ENCODE measurements around the gene ADPRHL1. TPM values are rescaled to one million over a fixed set of nuclear protein-coding genes. Genes with fewer than 3 reads are reported as not detected.

Gene ADPRHL1
- total RNA-seq, 1 experiment from 2014 or later, result 11.5 TPM

DNA sequence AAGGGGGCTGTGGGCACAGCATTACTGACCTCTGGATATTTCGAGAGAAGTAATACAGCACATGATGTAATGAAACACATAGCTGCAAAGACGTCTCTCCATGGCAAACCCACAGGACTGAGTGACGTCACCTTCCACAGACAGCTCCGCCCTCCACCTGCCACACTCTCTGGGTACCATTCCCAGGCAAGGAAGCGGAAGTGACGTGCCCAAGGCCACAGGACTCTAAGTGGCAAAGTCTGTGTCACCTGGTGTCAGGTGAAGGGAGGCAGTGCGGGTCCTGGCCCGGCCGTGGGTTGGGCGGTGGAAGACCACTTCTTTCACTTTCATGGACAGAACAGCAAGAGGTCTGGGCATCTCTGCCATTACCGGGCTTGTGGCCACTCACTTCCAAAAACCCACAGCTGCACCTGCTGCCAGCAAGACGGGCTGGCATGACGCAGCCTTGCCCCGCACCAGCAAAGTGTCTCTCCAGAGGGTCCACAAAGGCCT lies 6.8 kb upstream of the ADPRHL1 start:
- Histone ChIP-seq H3K9me2 (ENCODE audit: insufficient read depth) (no peaks in the 10 kb centered on the region), H2AFZ (no peak overlapping the region), H3K27me3 (ENCODE audit: insufficient read depth, low read depth) (no peaks in the 10 kb centered on the region), H3K4me3 (no peak overlapping the region), H3K36me3 (ENCODE audit: low read depth) (peaks cover 9% of the 10 kb centered on the region; the same call in 1 of the 2 replicates), H3F3A (ENCODE audit: insufficient read depth, low read depth) (peaks cover 3% of the 10 kb centered on the region; the same call in 1 of the 2 replicates), H3K4me1 (replicated peaks; ENCODE audit: insufficient read depth) (no peaks in the 10 kb centered on the region), H3K9me3 (ENCODE audit: insufficient read depth, low read depth) (no peaks in the 10 kb centered on the region), H3K4me2 (no peak overlapping the region), H3K79me2 (ENCODE audit: low read depth) (no peaks in the 10 kb centered on the region), H3K27ac (no peak overlapping the region), H4K20me1 (ENCODE audit: insufficient read depth) (peaks cover 4% of the 10 kb centered on the region; the same call in 1 of the 2 replicates)
- POLR2A ChIA-PET (ENCODE audit: unreplicated experiment), result no interaction called here
- no TSS peak for BruUV-seq (replicated peaks)
- no peak for DNase-seq
- intact Hi-C loops (cut with micrococcal nuclease; ENCODE audit: unreplicated experiment), result no loop called here
- TF ChIP-seq EZH2 (IDR thresholded peaks at IDR 0.05; ENCODE audit: low read depth), result no peak
- TF ChIP-seq, protein P1, sequence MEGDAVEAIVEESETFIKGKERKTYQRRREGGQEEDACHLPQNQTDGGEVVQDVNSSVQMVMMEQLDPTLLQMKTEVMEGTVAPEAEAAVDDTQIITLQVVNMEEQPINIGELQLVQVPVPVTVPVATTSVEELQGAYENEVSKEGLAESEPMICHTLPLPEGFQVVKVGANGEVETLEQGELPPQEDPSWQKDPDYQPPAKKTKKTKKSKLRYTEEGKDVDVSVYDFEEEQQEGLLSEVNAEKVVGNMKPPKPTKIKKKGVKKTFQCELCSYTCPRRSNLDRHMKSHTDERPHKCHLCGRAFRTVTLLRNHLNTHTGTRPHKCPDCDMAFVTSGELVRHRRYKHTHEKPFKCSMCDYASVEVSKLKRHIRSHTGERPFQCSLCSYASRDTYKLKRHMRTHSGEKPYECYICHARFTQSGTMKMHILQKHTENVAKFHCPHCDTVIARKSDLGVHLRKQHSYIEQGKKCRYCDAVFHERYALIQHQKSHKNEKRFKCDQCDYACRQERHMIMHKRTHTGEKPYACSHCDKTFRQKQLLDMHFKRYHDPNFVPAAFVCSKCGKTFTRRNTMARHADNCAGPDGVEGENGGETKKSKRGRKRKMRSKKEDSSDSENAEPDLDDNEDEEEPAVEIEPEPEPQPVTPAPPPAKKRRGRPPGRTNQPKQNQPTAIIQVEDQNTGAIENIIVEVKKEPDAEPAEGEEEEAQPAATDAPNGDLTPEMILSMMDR (conservative IDR thresholded peaks at IDR 0.05), result no peak
- CTCF ChIA-PET, result no interaction called here

DNA sequence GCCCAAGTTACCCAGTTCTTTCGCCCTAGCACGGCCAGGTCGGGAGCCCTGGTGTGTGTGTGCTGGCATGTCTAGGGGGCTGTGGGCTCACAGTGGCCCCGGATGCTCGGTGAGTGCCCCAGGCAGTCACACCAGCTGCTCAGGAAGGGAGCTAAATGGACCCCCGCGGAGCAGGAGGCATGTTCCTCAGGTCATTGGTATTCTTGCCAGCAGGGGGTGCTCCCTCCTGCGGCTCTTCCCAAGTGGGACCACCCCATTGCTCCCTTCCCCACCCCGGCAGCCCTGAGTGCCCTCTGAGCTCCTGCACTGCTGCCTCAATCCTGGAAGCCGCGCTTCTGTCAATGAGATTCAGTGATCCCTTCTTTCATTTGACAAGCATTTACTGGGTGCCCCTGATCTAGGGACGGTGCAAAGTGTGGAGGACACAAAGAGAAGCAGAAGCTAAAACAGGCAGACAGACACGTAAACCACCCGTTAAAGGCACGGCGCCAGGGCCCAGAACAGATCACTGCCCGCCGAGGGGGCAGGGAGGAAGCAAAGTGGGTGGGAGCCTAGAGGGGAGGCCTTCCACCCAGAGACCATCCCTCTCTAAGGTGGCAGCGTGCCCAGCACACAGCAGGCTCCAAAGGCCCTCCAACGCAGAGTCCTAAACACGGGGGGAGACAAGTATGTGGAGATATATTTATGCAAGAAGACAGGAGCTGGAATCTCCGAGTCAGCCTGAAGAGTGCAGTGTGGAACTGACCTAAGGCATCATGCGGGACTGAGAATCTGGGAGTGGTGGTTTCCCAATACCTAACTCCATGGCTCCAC lies 5.2 kb upstream of the ADPRHL1 start:
- intact Hi-C loops (cut with micrococcal nuclease; ENCODE audit: unreplicated experiment), result loop anchor here (5.0 kb wide), 1 partner anchor 104 kb away; no protein-coding TSS in a partner anchor
- no peak for DNase-seq
- Histone ChIP-seq H3K4me3 (no peak overlapping the region), H2AFZ (no peak overlapping the region), H3K27ac (no peak overlapping the region), H3K36me3 (ENCODE audit: low read depth) (peaks cover 9% of the 10 kb centered on the region; the same call in 1 of the 2 replicates), H3K79me2 (ENCODE audit: low read depth) (no peaks in the 10 kb centered on the region), H3K4me2 (no peak overlapping the region), H4K20me1 (ENCODE audit: insufficient read depth) (peaks cover 4% of the 10 kb centered on the region; the same call in 1 of the 2 replicates), H3K4me1 (replicated peaks; ENCODE audit: insufficient read depth) (no peaks in the 10 kb centered on the region), H3F3A (ENCODE audit: insufficient read depth, low read depth) (peaks cover 3% of the 10 kb centered on the region; the same call in 1 of the 2 replicates), H3K9me2 (ENCODE audit: insufficient read depth) (no peaks in the 10 kb centered on the region), H3K27me3 (ENCODE audit: insufficient read depth, low read depth) (no peaks in the 10 kb centered on the region), H3K9me3 (ENCODE audit: insufficient read depth, low read depth) (no peaks in the 10 kb centered on the region)
- ChIA-PET POLR2A (ENCODE audit: unreplicated experiment) (no interaction called here), CTCF (no interaction called here)
- BruUV-seq (replicated peaks), result no TSS peak
- TF ChIP-seq, protein P1 (conservative IDR thresholded peaks at IDR 0.05), result peak; percentile 49; the same call in 1 of the 2 replicates
- no peak for TF ChIP-seq EZH2 (IDR thresholded peaks at IDR 0.05; ENCODE audit: low read depth)

DNA sequence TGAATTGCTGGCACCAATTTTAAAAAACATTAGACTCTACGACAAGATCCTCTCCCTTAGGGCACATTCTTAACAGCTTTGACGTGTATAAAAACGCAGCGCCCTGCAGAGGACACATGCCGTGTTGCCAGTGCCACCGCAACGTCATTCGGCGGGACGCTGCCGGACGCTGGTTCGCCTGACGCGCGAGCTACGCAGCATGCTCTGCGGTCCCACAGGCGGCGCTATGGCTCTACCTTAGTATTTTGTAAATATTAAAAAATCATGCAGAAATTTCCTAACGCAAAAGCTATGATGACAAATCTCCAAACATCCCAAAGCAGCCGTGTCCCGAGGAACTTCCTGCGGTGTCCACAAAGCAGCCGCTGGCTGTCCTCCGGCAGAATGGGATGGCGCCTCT lies 4.2 kb upstream of the ADPRHL1 start:
- DNase-seq, result no peak
- Histone ChIP-seq H3K4me1 (replicated peaks; ENCODE audit: insufficient read depth) (no peaks in the 10 kb centered on the region), H3K9me3 (ENCODE audit: insufficient read depth, low read depth) (no peaks in the 10 kb centered on the region), H3F3A (ENCODE audit: insufficient read depth, low read depth) (peaks cover 7% of the 10 kb centered on the region; the same call in 1 of the 2 replicates), H4K20me1 (ENCODE audit: insufficient read depth) (peaks cover 3% of the 10 kb centered on the region; the same call in 1 of the 2 replicates), H3K4me2 (no peak overlapping the region), H3K36me3 (ENCODE audit: low read depth) (peaks cover 9% of the 10 kb centered on the region; the same call in 1 of the 2 replicates), H3K79me2 (ENCODE audit: low read depth) (no peaks in the 10 kb centered on the region), H2AFZ (no peak overlapping the region), H3K4me3 (no peak overlapping the region), H3K9me2 (ENCODE audit: insufficient read depth) (no peaks in the 10 kb centered on the region), H3K27me3 (ENCODE audit: insufficient read depth, low read depth) (no peaks in the 10 kb centered on the region), H3K27ac (no peak overlapping the region)
- ChIA-PET CTCF (no interaction called here), POLR2A (ENCODE audit: unreplicated experiment) (no interaction called here)
- TF ChIP-seq, protein P1 (conservative IDR thresholded peaks at IDR 0.05), result no peak
- TF ChIP-seq EZH2 (IDR thresholded peaks at IDR 0.05; ENCODE audit: low read depth), result no peak
- BruUV-seq (replicated peaks), result no TSS peak
- intact Hi-C loops (cut with micrococcal nuclease; ENCODE audit: unreplicated experiment), result loop anchor here (5.0 kb wide), 1 partner anchor 105 kb away; no protein-coding TSS in a partner anchor
